DND-41 (cell line): ENCODE results near the gene GAS7.

Experiments used
- EZH2 ChIP-seq: IDR thresholded peaks from 3 replicates; pipeline ENCODE4 v1.6.1; 2012; ENCODE audit warnings: borderline replicate concordance, low read depth, mild to moderate bottlenecking, moderate library complexity, low read length, inconsistent platforms; ENCODE audit not compliant: severe bottlenecking
- TF ChIP-seq, protein P1 (sequence below): IDR thresholded peaks from 2 replicates; pipeline ENCODE4 v1.5.1; 2012; ENCODE audit warnings: borderline replicate concordance, low read length, moderate library complexity, mild to moderate bottlenecking; ENCODE audit not compliant: poor library complexity, severe bottlenecking; ENCODE audit errors: extremely low read depth

DNA sequence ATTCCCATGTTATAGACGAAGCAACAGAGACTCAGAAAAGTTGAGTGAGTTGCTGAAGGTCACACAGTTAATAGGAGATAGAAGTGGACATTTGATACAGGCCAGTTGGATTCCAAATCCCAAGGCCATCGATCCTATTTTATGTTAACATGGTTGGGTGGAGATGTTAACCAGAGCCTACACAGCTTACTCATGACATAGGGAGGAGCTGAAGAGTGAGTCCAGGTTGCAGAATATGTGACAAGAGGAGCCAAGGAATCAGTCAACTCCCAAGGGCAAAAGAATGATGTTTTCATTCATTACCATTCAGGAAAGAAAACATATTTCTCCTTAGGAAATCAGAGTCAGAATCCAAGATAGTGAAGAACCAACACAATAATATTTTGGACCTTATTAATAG is 40.3 kb upstream of the GAS7 start:
- TF ChIP-seq EZH2 = no peak
- TF ChIP-seq, protein P1, sequence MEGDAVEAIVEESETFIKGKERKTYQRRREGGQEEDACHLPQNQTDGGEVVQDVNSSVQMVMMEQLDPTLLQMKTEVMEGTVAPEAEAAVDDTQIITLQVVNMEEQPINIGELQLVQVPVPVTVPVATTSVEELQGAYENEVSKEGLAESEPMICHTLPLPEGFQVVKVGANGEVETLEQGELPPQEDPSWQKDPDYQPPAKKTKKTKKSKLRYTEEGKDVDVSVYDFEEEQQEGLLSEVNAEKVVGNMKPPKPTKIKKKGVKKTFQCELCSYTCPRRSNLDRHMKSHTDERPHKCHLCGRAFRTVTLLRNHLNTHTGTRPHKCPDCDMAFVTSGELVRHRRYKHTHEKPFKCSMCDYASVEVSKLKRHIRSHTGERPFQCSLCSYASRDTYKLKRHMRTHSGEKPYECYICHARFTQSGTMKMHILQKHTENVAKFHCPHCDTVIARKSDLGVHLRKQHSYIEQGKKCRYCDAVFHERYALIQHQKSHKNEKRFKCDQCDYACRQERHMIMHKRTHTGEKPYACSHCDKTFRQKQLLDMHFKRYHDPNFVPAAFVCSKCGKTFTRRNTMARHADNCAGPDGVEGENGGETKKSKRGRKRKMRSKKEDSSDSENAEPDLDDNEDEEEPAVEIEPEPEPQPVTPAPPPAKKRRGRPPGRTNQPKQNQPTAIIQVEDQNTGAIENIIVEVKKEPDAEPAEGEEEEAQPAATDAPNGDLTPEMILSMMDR = no peak
